Left ventricle myocardium inferior (tissue), 1 donor: ENCODE data around the gene UBR4. TPM values are rescaled to one million over a fixed set of nuclear protein-coding genes. Genes with fewer than 3 reads are reported as not detected.

Source experiments
- DNase-seq: peaks from one replicate; pipeline ENCODE4 v3.0.0-alpha.2; 2020
- H3K27ac ChIP-seq: fragments of 200-600 bp; replicated peaks from 2 replicates; pipeline ENCODE4 v1.8.0; 2021
- H3K27me3 ChIP-seq: fragments of 200-600 bp; 2 replicates; pipeline ENCODE4 v1.8.0; 2021; ENCODE audit warnings: low read depth
- H3K36me3 ChIP-seq: fragments of 200-600 bp; 2 replicates; pipeline ENCODE4 v1.8.0; 2021
- H3K4me1 ChIP-seq: fragments of 200-600 bp; 2 replicates; pipeline ENCODE4 v1.8.0; 2021
- H3K4me3 ChIP-seq: fragments of 200-600 bp; 2 replicates; pipeline ENCODE4 v1.8.0; 2021; ENCODE audit warnings: mild to moderate bottlenecking, moderate library complexity
- H3K9me3 ChIP-seq: fragments of 200-600 bp; replicated peaks from 2 replicates; pipeline ENCODE4 v1.8.0; 2021
- intact Hi-C: fragments of 100-400 bp; cut with micrococcal nuclease; formaldehyde crosslinking; loops from one replicate; pipeline ENCODE4 v1.11.0; 2022
- total RNA-seq: library from RNA; stranded (reverse); fragmentation: NEBNext Ultra II Directional; extraction: Animal tissue kit (Norgen Biotek cat#: 25700); gene quantifications from one replicate; pipeline ENCODE4 v1.2.1, GENCODE V29; 2021
- TF ChIP-seq, protein P1 (sequence below): fragments of 200-600 bp; IDR thresholded peaks from 2 replicates; pipeline ENCODE4 v1.8.0; 2021; ENCODE audit warnings: antibody characterized with exemption, mild to moderate bottlenecking, borderline replicate concordance
- donor health status: DM: no; HTN: yes; CAD: no; lungs with severe emphysema.

UBR4 gene
- total RNA-seq, 1 donor from 2014 or later = 54.3 TPM

DNA sequence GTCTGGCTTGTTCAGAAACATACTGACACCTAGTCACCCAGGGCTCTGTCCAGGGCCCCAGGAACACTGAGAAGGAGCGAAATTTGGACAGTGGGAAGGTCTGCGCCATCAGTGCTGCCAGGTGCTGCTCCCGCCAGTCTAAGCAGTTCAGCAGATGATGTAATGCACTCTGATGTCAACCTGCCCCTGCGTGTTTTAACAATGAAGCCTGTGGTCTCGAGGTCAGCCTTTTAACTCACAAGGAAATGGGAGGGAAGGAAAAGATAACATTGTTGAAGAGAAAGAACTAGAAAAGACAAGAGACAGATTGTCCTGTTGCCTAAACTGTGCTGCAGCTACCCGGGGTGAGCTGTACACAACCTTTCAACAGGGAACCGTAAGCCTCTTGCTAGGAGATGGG, 127.0 kb downstream of the UBR4 start:
- Histone ChIP-seq H3K27me3 (no peaks in the 10 kb centered on the region), H3K4me3 (no peak overlapping the region), H3K36me3 (peaks cover 97% of the 10 kb centered on the region), H3K4me1 (peaks cover 38% of the 10 kb centered on the region), H3K27ac (peak overlapping the region; percentile 75), H3K9me3 (no peaks in the 10 kb centered on the region)
- TF ChIP-seq, protein P1, sequence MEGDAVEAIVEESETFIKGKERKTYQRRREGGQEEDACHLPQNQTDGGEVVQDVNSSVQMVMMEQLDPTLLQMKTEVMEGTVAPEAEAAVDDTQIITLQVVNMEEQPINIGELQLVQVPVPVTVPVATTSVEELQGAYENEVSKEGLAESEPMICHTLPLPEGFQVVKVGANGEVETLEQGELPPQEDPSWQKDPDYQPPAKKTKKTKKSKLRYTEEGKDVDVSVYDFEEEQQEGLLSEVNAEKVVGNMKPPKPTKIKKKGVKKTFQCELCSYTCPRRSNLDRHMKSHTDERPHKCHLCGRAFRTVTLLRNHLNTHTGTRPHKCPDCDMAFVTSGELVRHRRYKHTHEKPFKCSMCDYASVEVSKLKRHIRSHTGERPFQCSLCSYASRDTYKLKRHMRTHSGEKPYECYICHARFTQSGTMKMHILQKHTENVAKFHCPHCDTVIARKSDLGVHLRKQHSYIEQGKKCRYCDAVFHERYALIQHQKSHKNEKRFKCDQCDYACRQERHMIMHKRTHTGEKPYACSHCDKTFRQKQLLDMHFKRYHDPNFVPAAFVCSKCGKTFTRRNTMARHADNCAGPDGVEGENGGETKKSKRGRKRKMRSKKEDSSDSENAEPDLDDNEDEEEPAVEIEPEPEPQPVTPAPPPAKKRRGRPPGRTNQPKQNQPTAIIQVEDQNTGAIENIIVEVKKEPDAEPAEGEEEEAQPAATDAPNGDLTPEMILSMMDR = no peak
- intact Hi-C loops = no loop called here
- no peak for DNase-seq

DNA sequence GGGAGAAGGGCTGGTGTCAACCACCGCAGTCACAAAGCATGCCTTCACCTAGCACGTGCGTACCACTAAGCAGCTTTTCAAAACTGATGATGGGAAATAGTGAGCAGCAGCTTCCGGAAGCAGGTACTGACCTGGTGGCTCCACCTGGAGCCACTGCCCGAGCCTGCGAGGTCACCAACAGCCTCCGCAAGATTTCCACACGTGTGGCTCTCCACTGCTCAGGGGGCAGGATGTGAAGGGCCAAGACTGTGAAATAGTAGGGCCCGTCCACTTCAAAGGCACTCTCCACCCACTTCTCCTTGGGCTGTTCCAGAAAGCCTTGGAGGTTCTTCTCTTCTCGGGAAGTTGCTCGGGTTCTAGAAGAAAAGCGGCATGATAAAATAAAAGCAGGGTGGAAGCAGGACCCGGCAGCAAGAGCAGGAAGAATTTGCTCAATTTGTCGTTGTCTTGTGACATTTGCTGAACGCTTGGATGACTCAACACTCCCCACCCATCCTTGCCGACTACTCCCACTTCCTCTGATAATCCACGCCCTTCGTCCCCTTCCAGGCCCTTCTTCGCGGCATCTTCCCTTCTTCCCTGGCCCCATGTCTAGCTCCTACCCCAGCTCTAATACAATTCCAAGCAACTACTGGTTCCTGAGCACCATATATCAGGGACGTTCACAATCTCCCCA, 128.7 kb downstream of the UBR4 start:
- Histone ChIP-seq H3K36me3 (peaks cover 96% of the 10 kb centered on the region), H3K27me3 (no peaks in the 10 kb centered on the region), H3K4me1 (peaks cover 30% of the 10 kb centered on the region), H3K4me3 (peak overlapping the region; percentile 48), H3K9me3 (no peaks in the 10 kb centered on the region), H3K27ac (peak overlapping the region; percentile 75)
- TF ChIP-seq, protein P1 = no peak
- intact Hi-C loops = no loop called here
- DNase-seq = no peak

DNA sequence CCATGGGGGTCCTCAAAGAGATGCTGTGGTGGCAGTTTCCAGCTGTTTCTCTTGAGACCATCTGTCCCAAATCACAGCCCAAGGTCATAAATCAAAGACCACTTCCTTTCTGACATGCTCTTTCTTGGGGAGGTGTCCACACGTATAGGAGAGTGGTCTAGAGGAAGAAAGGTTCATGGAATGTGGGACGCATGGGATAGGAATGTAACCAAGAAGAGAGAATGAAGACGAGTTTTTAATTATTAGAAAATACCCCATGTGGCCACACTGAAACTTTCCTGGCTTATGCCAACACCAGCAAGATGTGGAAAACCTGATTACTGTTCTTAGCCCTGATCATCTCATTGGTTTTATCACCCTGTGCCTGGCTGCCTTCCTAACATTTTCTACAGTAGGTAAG, 129.3 kb downstream of the UBR4 start:
- TF ChIP-seq, protein P1 = no peak
- no peak for DNase-seq
- Histone ChIP-seq H3K4me3 (peak overlapping the region; percentile 48), H3K27ac (peak overlapping the region; percentile 75), H3K36me3 (peaks cover 98% of the 10 kb centered on the region), H3K4me1 (peaks cover 26% of the 10 kb centered on the region), H3K9me3 (no peaks in the 10 kb centered on the region), H3K27me3 (no peaks in the 10 kb centered on the region)
- intact Hi-C loops = no loop called here

DNA sequence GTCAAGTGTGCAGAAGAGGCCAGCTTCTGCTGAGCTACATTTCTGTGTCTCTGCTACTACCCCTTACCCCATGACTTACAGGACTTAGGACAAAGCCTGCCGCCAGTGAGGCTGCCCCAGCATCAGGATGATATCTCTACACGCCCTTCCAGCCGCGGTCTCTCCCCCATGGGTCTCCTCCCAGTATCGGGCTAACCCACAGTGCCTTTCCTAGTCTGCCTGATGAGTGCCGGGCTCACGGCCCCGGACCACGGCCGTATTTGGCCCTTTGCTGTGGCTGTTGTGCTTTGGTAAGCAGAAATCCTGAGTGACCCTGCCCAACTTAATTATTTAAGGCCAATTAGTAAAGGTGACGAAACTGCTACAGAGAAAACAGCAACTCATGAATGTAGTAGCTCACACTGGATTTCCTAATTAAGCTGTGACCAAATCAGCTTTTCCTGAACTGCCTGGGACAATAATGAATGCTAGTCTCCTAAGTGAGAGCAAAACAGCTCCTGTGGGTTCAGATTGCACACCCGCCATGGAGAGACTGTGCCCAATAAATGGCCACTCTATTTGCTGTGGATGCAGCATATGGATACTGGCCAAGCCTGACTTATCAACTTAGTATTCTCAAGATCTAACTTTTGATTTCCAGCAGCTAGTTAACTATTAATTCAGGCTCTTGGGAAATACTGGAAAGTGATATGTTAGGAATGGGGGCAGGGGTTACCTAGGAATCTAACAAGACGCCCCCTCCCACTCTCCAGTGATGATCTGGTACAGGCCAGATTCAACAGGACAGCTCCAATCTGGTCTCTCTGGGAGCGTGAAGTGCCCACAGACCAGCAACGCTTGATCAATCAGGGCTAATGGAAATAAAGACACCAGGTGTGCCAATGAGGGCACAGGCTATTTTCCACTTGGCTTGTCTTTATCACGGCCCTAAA, 130.3 kb downstream of the UBR4 start:
- no peak for DNase-seq
- H3K9me3 ChIP-seq = no peaks in the 10 kb centered on the region
- peaks cover 98% of the 10 kb centered on the region for H3K36me3 ChIP-seq
- H3K4me3 ChIP-seq = no peak overlapping the region
- H3K4me1 ChIP-seq = peaks cover 33% of the 10 kb centered on the region
- intact Hi-C loops = no loop called here
- TF ChIP-seq, protein P1 = no peak
- H3K27me3 ChIP-seq = no peaks in the 10 kb centered on the region
- H3K27ac ChIP-seq = peak overlapping the region; percentile 75

DNA sequence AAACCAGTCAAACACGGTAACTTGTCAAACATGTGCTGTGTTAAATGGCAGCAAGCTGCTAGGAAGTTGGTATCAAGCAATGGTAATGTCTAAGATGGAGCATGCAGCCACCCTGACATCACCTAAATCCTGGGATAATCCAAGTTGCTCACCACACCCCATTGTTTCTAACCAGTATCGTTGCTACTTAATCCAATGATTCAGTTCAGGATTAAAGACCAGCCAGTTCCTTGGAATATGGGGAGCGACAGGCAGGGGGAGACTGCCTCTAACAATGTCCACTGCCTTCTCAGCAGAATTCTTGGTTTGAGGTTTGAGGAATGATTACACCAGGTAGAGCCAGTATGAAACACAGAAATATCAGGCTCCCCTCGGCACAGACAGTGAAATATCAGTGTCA, 131.5 kb downstream of the UBR4 start:
- H3K36me3 ChIP-seq = peaks cover 98% of the 10 kb centered on the region

More for the DNA sequence above, 131.5 kb downstream of the UBR4 start:
- Histone ChIP-seq H3K27me3 (no peaks in the 10 kb centered on the region), H3K9me3 (no peaks in the 10 kb centered on the region), H3K4me3 (no peak overlapping the region), H3K27ac (no peak overlapping the region), H3K4me1 (peaks cover 45% of the 10 kb centered on the region)
- DNase-seq = no peak
- intact Hi-C loops = no loop called here
- TF ChIP-seq, protein P1 = no peak
